Measurements from ENCODE around the gene GPC3.
"Not testable (repeated sequence)": the region's sequence is repeated elsewhere in the genome, so short reads cannot be mapped to it uniquely, and the experiment has no call there.

The GPC3 gene

GRCh38 chrX:133640161-133641015, 345.0 kb downstream of the GPC3 start:
- no peak for FAIRE-seq

DNA sequence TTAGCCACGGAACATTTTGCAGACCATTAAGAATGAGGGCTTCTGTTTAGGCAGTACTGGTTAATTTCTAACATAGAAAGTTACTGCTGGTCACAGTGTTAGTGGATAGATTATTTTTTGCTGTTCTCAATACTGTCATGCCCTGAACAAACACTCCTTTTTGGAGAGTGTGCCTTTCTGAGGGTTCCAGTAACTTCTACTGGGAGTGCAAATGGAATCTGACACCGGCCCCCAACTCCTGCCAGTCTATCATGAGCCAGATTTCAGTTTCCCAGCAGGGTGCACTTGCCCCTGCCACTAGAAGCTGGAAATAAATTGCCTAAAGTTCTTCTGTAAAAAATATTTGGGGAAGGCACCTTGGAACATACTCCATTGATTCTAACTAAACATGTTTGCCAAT, 345.7 kb downstream of the GPC3 start:
- DNase-seq (ENCODE audit: insufficient read length) (no peak), FAIRE-seq (no peak)
- no peak for TF ChIP-seq TAF1 (IDR thresholded peaks at IDR 0.05; ENCODE audit: borderline replicate concordance, low read depth, low read length)
- TF ChIP-seq POLR2AphosphoS5 (IDR thresholded peaks at IDR 0.05; ENCODE audit: low read depth, low read length) = no peak
- no peak for TF ChIP-seq POLR2A (IDR thresholded peaks at IDR 0.05; ENCODE audit: low read depth, low read length)

More at GRCh38 chrX:133640161-133641015, 345.0 kb downstream of the GPC3 start:
- DNase-seq (ENCODE audit: insufficient read length) = no peak
- no peak for TF ChIP-seq TAF1 (IDR thresholded peaks at IDR 0.05; ENCODE audit: borderline replicate concordance, low read depth, low read length)
- no peak for TF ChIP-seq POLR2AphosphoS5 (IDR thresholded peaks at IDR 0.05; ENCODE audit: low read depth, low read length)
- no peak for TF ChIP-seq POLR2A (IDR thresholded peaks at IDR 0.05; ENCODE audit: low read depth, low read length)

DNA sequence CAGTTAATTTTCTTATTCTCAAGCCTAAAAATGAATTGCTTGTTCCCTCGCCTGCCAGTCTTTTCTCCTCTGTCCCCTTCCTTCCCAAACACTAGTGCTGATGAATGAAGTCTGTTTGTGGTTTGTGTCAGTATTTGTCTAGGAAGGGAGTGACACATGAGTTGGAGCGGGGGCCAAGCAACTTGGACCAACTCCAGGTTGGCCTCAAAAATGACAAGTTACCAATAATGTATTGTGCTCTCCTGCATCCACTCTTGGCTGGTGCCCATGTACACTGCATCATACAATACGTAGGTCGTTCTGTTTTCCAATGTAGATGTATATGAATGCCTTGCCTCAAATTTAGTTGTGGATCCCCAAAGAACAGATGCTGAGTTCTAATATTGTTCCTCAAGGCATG, 347.1 kb downstream of the GPC3 start:
- FAIRE-seq (no peak), DNase-seq (ENCODE audit: insufficient read length) (no peak)
- no peak for TF ChIP-seq POLR2A (IDR thresholded peaks at IDR 0.05; ENCODE audit: low read depth, low read length)
- no peak for TF ChIP-seq TAF1 (IDR thresholded peaks at IDR 0.05; ENCODE audit: borderline replicate concordance, low read depth, low read length)
- TF ChIP-seq POLR2AphosphoS5 (IDR thresholded peaks at IDR 0.05; ENCODE audit: low read depth, low read length) = no peak

DNA sequence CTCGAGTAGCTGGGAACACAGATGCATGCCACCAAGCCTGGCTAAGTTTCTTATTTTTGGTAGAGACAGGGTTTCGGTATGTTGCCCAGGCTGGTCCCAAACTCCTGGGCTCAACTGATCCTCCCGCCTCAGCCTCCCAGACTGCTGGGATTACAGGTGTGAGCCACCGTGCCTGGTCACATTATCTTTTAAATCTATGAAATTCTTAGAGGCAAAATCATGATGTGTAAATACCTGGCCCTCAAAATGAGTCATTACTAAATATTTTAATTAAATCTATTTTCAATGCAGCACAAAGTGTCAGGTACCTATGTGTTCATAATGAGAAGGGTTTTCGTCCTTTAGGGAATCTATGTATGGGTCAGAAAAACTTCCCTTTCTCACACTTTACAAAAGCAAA, 347.6 kb downstream of the GPC3 start:
- DNase-seq (ENCODE audit: insufficient read length) (no peak), FAIRE-seq (no peak)
- TF ChIP-seq POLR2A (IDR thresholded peaks at IDR 0.05; ENCODE audit: low read depth, low read length) (no peak), TAF1 (IDR thresholded peaks at IDR 0.05; ENCODE audit: borderline replicate concordance, low read depth, low read length) (no peak), POLR2AphosphoS5 (IDR thresholded peaks at IDR 0.05; ENCODE audit: low read depth, low read length) (no peak)

DNA sequence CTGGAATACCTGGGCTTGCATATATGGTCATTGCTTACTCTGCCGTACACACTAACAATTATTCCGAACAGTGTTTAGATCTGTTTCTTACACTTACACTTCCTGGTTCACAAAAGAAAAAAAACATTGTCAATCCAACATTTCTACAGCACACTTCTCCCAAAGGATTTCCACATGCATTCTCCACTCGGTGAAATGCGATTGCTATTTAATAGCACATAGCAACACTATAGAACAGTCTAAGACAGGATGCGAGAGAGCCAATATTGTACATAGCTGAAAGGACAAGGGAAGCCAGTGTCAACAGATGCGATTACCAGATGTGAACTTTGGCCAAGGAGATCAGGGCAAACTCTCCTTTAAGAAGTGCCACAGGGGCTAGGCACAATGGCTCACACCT, 349.4 kb downstream of the GPC3 start:
- TF ChIP-seq TAF1 (IDR thresholded peaks at IDR 0.05; ENCODE audit: borderline replicate concordance, low read depth, low read length) (no peak), POLR2A (IDR thresholded peaks at IDR 0.05; ENCODE audit: low read depth, low read length) (no peak), POLR2AphosphoS5 (IDR thresholded peaks at IDR 0.05; ENCODE audit: low read depth, low read length) (no peak)
- FAIRE-seq = no peak
- DNase-seq (ENCODE audit: insufficient read length) = no peak

DNA sequence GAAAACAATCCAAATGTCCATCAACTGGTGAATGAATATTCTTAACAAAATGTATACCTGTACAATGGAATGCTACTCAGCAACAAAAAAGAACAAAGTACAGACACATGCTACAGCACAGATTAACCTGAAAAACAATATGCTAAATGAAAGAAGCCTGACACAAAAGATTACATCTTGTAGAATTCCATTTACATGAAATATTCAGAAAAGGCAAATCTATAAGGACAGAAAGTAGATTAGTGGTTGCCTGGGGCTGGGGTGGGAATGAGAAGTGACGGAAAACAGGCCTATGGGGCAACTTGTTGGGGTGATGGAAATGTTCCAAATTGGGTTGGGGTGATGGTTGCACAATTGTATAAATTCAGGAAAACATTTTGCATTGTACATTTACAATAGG, 351.0 kb downstream of the GPC3 start:
- no peak for DNase-seq (ENCODE audit: insufficient read length)
- TF ChIP-seq TAF1 (IDR thresholded peaks at IDR 0.05; ENCODE audit: borderline replicate concordance, low read depth, low read length) = no peak
- TF ChIP-seq POLR2AphosphoS5 (IDR thresholded peaks at IDR 0.05; ENCODE audit: low read depth, low read length) = no peak
- TF ChIP-seq POLR2A (IDR thresholded peaks at IDR 0.05; ENCODE audit: low read depth, low read length) = no peak
- no peak for FAIRE-seq

- no peak for TF ChIP-seq POLR2A (IDR thresholded peaks at IDR 0.05; ENCODE audit: low read depth, low read length)
- no peak for TF ChIP-seq POLR2AphosphoS5 (IDR thresholded peaks at IDR 0.05; ENCODE audit: low read depth, low read length)
- TF ChIP-seq TAF1 (IDR thresholded peaks at IDR 0.05; ENCODE audit: borderline replicate concordance, low read depth, low read length) = no peak
- FAIRE-seq (no peak), DNase-seq (ENCODE audit: insufficient read length) (no peak)
Measured at GRCh38 chrX:133633950-133634349, 351.4 kb downstream of the GPC3 start.

- FAIRE-seq = no peak
- DNase-seq (ENCODE audit: insufficient read length) = no peak
- no peak for TF ChIP-seq POLR2A (IDR thresholded peaks at IDR 0.05; ENCODE audit: low read depth, low read length)
Measured at GRCh38 chrX:133633162-133633561, 352.2 kb downstream of the GPC3 start.

GRCh38 chrX:133630362-133630761, 355.0 kb downstream of the GPC3 start:
- FAIRE-seq (no peak), DNase-seq (ENCODE audit: insufficient read length) (no peak)
- TF ChIP-seq POLR2A (IDR thresholded peaks at IDR 0.05; ENCODE audit: low read depth, low read length) = no peak

DNA sequence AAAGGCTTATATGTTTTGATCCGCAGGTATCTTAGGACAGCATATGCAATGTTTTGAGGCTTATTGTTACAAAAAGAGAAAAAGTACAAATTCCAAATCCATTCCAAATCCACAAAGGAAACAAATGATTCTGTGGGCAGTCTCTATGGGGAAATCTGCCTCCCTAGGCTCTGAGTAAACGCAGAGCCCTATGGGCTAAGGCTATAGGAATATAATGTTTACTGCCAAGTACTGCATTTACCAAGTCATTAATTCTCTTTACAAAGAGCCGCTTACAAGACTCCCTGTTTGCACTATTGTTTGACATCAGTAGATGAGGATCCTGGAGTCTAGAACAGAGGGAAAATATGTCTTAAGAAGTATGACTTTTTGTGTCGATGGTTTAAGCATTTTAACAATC, 357.7 kb downstream of the GPC3 start:
- FAIRE-seq (no peak), DNase-seq (ENCODE audit: insufficient read length) (no peak)
- TF ChIP-seq POLR2AphosphoS5 (IDR thresholded peaks at IDR 0.05; ENCODE audit: low read depth, low read length) (no peak), POLR2A (IDR thresholded peaks at IDR 0.05; ENCODE audit: low read depth, low read length) (no peak), TAF1 (IDR thresholded peaks at IDR 0.05; ENCODE audit: borderline replicate concordance, low read depth, low read length) (no peak)

- DNase-seq (ENCODE audit: insufficient read length); FAIRE-seq: not testable (repeated sequence)
Measured at GRCh38 chrX:133621384-133621783, 364.0 kb downstream of the GPC3 start.

DNA sequence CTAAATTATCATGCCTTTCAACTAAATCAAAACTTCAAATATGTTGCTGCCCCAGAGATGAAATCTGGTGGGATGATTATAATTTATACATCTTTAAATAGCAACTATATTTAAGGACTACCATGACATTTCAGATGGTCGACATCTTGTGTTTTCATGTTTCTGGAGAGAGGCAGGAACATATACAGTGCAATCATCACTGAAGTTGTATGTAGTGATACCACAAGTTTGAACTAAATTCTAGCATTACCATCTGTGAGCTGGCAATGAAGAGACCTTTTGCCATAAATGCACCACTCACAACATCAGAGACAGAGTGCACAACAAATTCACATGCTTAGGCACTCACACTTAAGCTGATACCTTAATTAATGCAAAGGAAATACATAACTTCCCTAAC, 373.7 kb downstream of the GPC3 start:
- no peak for TF ChIP-seq TAF1 (IDR thresholded peaks at IDR 0.05; ENCODE audit: borderline replicate concordance, low read depth, low read length)
- no peak for TF ChIP-seq POLR2A (IDR thresholded peaks at IDR 0.05; ENCODE audit: low read depth, low read length)
- TF ChIP-seq POLR2AphosphoS5 (IDR thresholded peaks at IDR 0.05; ENCODE audit: low read depth, low read length) = no peak
- DNase-seq (ENCODE audit: insufficient read length) = no peak
- no peak for FAIRE-seq

- DNase-seq (ENCODE audit: insufficient read length) = no peak
- FAIRE-seq = no peak
Measured at GRCh38 chrX:133610056-133610455, 375.3 kb downstream of the GPC3 start.

More at GRCh38 chrX:133610056-133610455, 375.3 kb downstream of the GPC3 start:
- no peak for TF ChIP-seq POLR2AphosphoS5 (IDR thresholded peaks at IDR 0.05; ENCODE audit: low read depth, low read length)
- TF ChIP-seq TAF1 (IDR thresholded peaks at IDR 0.05; ENCODE audit: borderline replicate concordance, low read depth, low read length) = no peak
- TF ChIP-seq POLR2A (IDR thresholded peaks at IDR 0.05; ENCODE audit: low read depth, low read length) = no peak
